Panc1 (cell line): ENCODE measurements around the gene MEGF8. TPM values are rescaled to one million over a fixed set of nuclear protein-coding genes. Genes with fewer than 3 reads are reported as not detected.
A peak's percentile ranks its signal among the peaks of the same experiment; 100 is the strongest.

Source experiments
- ATAC-seq: fragments of 200-7000 bp; cut with Tn5 transposase; 2 replicates; pipeline ENCODE4 v1.9.1; 2020; ENCODE audit warnings: mild to moderate bottlenecking, moderate library complexity
- BruUV-seq: library from RNA; stranded (reverse); fragments of 400-500 nt; replicated peaks from 2 replicates; lab custom pipeline; 2021; lab: Mats Ljungman, UMichigan
- CTCF ChIA-PET: fragments of 300-600 bp; sonication (Branson Sonifier 250); formaldehyde crosslinking; loops from one replicate; lab custom pipeline; 2022; ENCODE audit warnings: antibody characterized with exemption; lab: Charles Lee
- POLR2A ChIA-PET: fragments of 300-600 bp; sonication (Branson Sonifier 250); formaldehyde crosslinking; loops from one replicate; lab custom pipeline; 2022; ENCODE audit warnings: antibody characterized with exemption; lab: Charles Lee
- DNase-seq: peaks from one replicate; pipeline ENCODE4 v3.0.0-alpha.2; 2010; ENCODE audit warnings: low read depth, low spot score
- H3K27ac ChIP-seq: 2 replicates; pipeline ENCODE4 v1.5.1; 2011; ENCODE audit warnings: mild to moderate bottlenecking, low read length, inconsistent platforms
- H3K27me3 ChIP-seq: fragments of 200-500 bp; sonication (Bioruptor generic); 2 replicates; pipeline ENCODE4 v1.6.0; 2014; ENCODE audit warnings: low read length, inconsistent platforms; ENCODE audit not compliant: control insufficient read depth, insufficient read depth
- H3K36me3 ChIP-seq: fragments of 200-500 bp; sonication (Bioruptor generic); 2 replicates; pipeline ENCODE4 v1.5.1; 2014; ENCODE audit warnings: inconsistent platforms, mild to moderate bottlenecking, low read length, moderate library complexity; ENCODE audit not compliant: control insufficient read depth, insufficient read depth
- H3K4me1 ChIP-seq: 2 replicates; pipeline ENCODE4 v1.5.1; 2011; ENCODE audit warnings: inconsistent platforms, mild to moderate bottlenecking, low read length, moderate library complexity; ENCODE audit not compliant: control insufficient read depth, insufficient read depth
- H3K4me3 ChIP-seq, 2 experiments: 2 replicates each; pipeline ENCODE4 v1.5.1; 2011 to 2012; ENCODE audit warnings: low read depth in 2 of 2, low read length in 2 of 2, mild to moderate bottlenecking in 2 of 2, inconsistent platforms in 1 of 2, moderate library complexity in 1 of 2
- H3K9me3 ChIP-seq: fragments of 200-500 bp; sonication (Bioruptor generic); 2 replicates; pipeline ENCODE4 v1.5.1; 2014; ENCODE audit warnings: low read depth, mild to moderate bottlenecking, inconsistent platforms, low read length, moderate library complexity; ENCODE audit not compliant: control insufficient read depth, insufficient read depth
- POLR2AphosphoS5 ChIP-seq: IDR thresholded peaks from 2 replicates; pipeline ENCODE4 v1.6.1; 2012; ENCODE audit warnings: mild to moderate bottlenecking, low read depth, low read length, moderate library complexity
- SIN3A ChIP-seq: IDR thresholded peaks from 2 replicates; pipeline ENCODE4 v1.6.1; 2012; ENCODE audit warnings: low read depth, mild to moderate bottlenecking, low read length, moderate library complexity, borderline replicate concordance; ENCODE audit not compliant: insufficient read depth
- TCF7L2 ChIP-seq: IDR thresholded peaks from 2 replicates; pipeline ENCODE4 v1.6.1; 2011; ENCODE audit warnings: mild to moderate bottlenecking, low read depth, low read length, inconsistent platforms
- in situ Hi-C: cut with HindIII; loops from 2 replicates; pipeline ENCODE4 v1.10.0; 2016; ENCODE audit warnings: low sequenced_read_pairs, low pct_unique_long_range_greater_than_20kb
- intact Hi-C: fragments of 100-400 bp; cut with micrococcal nuclease; formaldehyde crosslinking; loops from one replicate; pipeline ENCODE4 v1.10.0; 2022; ENCODE audit not compliant: unreplicated experiment
- total RNA-seq: library from RNA; stranded (reverse); gene quantifications from one replicate; pipeline ENCODE4 v1.2.1, GENCODE V29; 2021; ENCODE audit not compliant: unreplicated experiment
- TF ChIP-seq, protein P1 (sequence below): fragments of 450-650 bp; IDR thresholded peaks from 2 replicates; pipeline ENCODE4 v1.5.1; 2017; ENCODE audit warnings: mild to moderate bottlenecking
- TF ChIP-seq, protein P2 (sequence below), 2 experiments: IDR thresholded peaks; 2 replicates each; pipeline ENCODE4 v1.6.1; 2011 to 2012; ENCODE audit warnings: low read depth in 2 of 2, control low read depth in 1 of 2, low read length in 1 of 2, mild to moderate bottlenecking in 1 of 2, moderate library complexity in 1 of 2; ENCODE audit not compliant: insufficient read depth in 1 of 2

MEGF8 gene
- total RNA-seq, 1 experiment from 2014 or later: 14.2 TPM

DNA sequence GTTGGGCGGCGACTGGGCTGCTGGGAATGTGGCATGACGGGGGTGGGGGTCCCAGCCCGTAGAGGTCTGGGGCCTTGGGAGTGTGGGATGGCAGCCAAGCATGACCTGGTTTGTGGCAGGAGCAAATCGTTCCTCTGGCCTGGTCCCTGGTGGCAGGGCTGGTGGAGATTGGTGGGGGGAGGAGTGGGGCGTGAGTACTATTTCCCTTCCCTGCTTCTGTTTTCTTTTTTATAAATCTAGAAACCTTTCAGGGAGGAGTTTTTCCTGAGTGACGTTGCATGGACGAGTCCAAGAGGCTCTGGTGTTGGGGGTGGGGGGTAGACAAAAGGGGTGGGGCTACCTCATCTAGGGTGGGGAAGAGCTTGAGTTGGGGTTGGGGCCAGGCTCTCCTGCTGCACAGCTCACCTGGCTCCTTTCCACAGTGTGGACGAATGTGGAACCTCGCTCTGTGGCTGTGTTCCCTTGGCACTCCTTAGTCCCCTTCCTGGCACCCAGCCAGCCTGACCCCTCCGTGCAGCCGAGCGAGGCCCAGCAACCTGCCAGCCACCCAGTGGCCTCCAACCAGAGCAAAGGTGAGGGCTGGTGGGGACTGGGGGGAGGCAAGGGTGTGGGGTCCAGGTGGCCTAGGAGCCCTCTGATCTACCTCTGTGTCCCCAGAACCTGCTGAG is 39.0 kb upstream of the MEGF8 start:
- POLR2A ChIA-PET: no interaction called here
- peaks cover 29% of the 10 kb centered on the region for H3K4me1 ChIP-seq

DNA sequence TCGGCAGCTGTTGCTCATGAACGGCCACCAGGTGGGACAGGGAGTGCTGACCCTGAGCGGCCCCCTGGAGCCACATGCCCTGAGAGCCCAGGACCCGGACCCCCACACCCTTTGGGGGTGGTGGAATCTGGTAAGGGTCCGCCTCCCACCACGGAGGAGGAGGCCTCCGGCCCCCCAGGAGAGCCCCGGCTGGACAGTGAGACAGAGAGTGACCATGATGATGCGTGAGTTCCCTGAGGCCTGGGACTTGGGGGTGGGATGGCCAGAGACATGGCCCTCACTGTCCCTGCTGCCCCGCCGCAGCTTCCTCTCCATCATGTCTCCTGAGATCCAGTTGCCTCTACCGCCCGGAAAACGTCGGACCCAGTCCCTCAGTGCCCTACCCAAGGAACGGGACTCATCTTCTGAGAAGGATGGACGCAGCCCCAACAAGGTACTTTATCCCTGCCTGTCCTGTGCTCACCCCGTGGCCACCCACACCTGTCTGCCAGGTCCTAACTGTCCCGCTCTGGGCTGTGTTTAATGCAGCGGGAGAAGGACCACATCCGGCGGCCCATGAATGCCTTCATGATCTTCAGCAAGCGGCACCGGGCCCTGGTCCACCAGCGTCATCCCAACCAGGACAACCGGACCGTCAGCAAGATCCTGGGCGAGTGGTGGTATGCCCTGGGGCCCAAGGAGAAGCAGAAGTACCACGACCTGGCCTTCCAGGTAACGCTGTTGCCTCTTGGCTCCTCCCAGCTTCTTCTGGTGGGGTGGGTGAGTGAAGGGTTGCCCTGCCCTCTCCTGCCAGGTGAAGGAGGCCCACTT is 38.2 kb upstream of the MEGF8 start:
- ChIA-PET POLR2A (no interaction called here), CTCF (no interaction called here)
- ATAC-seq (no peak), DNase-seq (no peak)
- in situ Hi-C loops (no loop called here), intact Hi-C loops (no loop called here)
- Histone ChIP-seq H3K27ac (no peak overlapping the region), H3K9me3 (no peaks in the 10 kb centered on the region), H3K27me3 (no peaks in the 10 kb centered on the region), H3K4me3 (no peak overlapping the region), H3K4me1 (peaks cover 22% of the 10 kb centered on the region), H3K36me3 (no peaks in the 10 kb centered on the region; the same call in 1 of the 2 replicates)
- BruUV-seq: no TSS peak
- TF ChIP-seq TCF7L2 (no peak), SIN3A (no peak), POLR2AphosphoS5 (no peak)
- TF ChIP-seq, protein P1, sequence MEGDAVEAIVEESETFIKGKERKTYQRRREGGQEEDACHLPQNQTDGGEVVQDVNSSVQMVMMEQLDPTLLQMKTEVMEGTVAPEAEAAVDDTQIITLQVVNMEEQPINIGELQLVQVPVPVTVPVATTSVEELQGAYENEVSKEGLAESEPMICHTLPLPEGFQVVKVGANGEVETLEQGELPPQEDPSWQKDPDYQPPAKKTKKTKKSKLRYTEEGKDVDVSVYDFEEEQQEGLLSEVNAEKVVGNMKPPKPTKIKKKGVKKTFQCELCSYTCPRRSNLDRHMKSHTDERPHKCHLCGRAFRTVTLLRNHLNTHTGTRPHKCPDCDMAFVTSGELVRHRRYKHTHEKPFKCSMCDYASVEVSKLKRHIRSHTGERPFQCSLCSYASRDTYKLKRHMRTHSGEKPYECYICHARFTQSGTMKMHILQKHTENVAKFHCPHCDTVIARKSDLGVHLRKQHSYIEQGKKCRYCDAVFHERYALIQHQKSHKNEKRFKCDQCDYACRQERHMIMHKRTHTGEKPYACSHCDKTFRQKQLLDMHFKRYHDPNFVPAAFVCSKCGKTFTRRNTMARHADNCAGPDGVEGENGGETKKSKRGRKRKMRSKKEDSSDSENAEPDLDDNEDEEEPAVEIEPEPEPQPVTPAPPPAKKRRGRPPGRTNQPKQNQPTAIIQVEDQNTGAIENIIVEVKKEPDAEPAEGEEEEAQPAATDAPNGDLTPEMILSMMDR: no peak
- TF ChIP-seq, protein P2, sequence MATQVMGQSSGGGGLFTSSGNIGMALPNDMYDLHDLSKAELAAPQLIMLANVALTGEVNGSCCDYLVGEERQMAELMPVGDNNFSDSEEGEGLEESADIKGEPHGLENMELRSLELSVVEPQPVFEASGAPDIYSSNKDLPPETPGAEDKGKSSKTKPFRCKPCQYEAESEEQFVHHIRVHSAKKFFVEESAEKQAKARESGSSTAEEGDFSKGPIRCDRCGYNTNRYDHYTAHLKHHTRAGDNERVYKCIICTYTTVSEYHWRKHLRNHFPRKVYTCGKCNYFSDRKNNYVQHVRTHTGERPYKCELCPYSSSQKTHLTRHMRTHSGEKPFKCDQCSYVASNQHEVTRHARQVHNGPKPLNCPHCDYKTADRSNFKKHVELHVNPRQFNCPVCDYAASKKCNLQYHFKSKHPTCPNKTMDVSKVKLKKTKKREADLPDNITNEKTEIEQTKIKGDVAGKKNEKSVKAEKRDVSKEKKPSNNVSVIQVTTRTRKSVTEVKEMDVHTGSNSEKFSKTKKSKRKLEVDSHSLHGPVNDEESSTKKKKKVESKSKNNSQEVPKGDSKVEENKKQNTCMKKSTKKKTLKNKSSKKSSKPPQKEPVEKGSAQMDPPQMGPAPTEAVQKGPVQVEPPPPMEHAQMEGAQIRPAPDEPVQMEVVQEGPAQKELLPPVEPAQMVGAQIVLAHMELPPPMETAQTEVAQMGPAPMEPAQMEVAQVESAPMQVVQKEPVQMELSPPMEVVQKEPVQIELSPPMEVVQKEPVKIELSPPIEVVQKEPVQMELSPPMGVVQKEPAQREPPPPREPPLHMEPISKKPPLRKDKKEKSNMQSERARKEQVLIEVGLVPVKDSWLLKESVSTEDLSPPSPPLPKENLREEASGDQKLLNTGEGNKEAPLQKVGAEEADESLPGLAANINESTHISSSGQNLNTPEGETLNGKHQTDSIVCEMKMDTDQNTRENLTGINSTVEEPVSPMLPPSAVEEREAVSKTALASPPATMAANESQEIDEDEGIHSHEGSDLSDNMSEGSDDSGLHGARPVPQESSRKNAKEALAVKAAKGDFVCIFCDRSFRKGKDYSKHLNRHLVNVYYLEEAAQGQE (IDR thresholded peaks at IDR 0.05; ENCODE audit: insufficient read depth in 1 of 2, low read depth in 2 of 2, low read length in 1 of 2): no peak

More for the DNA sequence above, 39.0 kb upstream of the MEGF8 start:
- no TSS peak for BruUV-seq
- CTCF ChIA-PET: no interaction called here
- Histone ChIP-seq H3K27ac (peak overlapping the region; percentile 82; the same call in 1 of the 2 replicates), H3K4me3 (no peak overlapping the region), H3K36me3 (no peaks in the 10 kb centered on the region; the same call in 1 of the 2 replicates), H3K27me3 (no peaks in the 10 kb centered on the region), H3K9me3 (no peaks in the 10 kb centered on the region)
- no peak for ATAC-seq
- intact Hi-C loops (no loop called here), in situ Hi-C loops (no loop called here)
- DNase-seq: no peak
- TF ChIP-seq, protein P2 (IDR thresholded peaks at IDR 0.05; ENCODE audit: insufficient read depth in 1 of 2, low read depth in 2 of 2, low read length in 1 of 2): no peak
- TF ChIP-seq, protein P1: no peak
- TF ChIP-seq TCF7L2: no peak
- no peak for TF ChIP-seq POLR2AphosphoS5
- TF ChIP-seq SIN3A: no peak
